C1 segment of cervical spinal cord (tissue), 14 donors: ENCODE data around the gene PCYT1B.

Experiments used
- DNase-seq, 14 donors: peaks; one replicate each; lab custom pipeline; 2025; lab: John Stamatoyannopoulos, UW

Gene PCYT1B

GRCh38 chrX:24526616-24527015 lies 120.5 kb downstream of the PCYT1B start:
- DNase-seq, result no peak

GRCh38 chrX:24525455-24525854 lies 121.7 kb downstream of the PCYT1B start:
- no peak for DNase-seq

GRCh38 chrX:24520472-24520871 lies 126.7 kb downstream of the PCYT1B start:
- DNase-seq, result no peak

GRCh38 chrX:24515447-24515846 lies 131.7 kb downstream of the PCYT1B start:
- no peak for DNase-seq

GRCh38 chrX:24513416-24513815 lies 133.7 kb downstream of the PCYT1B start:
- no peak for DNase-seq

- DNase-seq, result no peak
These were observed 138.8 kb downstream of the PCYT1B start for GRCh38 chrX:24508375-24508774.
